ENCODE data around the gene NUAK1. TPM values are rescaled to one million over a fixed set of nuclear protein-coding genes. Genes with fewer than 3 reads are reported as not detected.

NUAK1 gene
- total RNA-seq, 2 donors from 2014 or later, result 14.0 to 16.8 TPM

DNA sequence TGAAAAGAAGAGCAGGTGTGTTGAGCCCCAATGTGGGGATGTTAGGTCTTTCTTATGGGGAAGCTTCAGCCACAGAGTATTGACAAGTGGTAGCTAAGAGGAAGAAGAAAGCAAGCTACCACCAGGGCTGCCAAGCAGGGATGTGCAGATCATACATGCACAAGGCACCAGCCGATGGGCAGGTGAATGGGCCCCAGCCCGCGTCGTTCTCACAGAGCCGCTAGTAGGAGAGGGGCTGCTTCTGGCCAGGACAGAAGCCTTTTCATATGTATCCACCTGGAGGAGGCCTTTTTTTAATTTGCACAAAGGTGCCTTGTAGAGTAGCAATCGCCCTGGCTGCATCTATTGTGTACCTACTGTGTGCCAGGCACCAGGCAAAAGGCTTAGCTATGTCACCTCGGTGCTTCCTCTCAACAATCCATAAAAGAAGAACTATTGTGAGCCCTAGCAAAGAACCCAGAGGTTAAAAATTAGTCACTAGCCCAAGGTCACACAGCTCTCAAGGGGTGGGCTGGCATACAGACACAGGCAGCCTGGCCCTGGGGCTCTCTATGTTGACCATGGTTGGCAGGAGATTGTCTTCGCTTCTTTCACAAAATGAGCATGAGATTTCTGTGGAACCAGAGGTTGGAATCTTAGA lies 8.2 kb downstream of the NUAK1 start:
- no peaks in the 10 kb centered on the region for H3K9me3 Mint-ChIP-seq
- peaks cover 93% of the 10 kb centered on the region for H3K4me1 Mint-ChIP-seq
- WGBS, 2 experiments (ENCODE audit: insufficient coverage in 1 of 2, insufficient read length in 1 of 2), result 91 to 92% methylated on average over 7 to 8 of the region's 8 CpGs
- DNase-seq, result peak; percentile 64
- no peak overlapping the region for H3K4me3 ChIP-seq (ENCODE audit: low read length)
- H3K9ac ChIP-seq (ENCODE audit: extremely low read depth, low read length, poor library complexity, severe bottlenecking), result no peak overlapping the region
- no peaks in the 10 kb centered on the region for H3K36me3 Mint-ChIP-seq (ENCODE audit: low read depth)
- H3K27me3 ChIP-seq (ENCODE audit: control insufficient read depth, insufficient read depth, low read length, poor library complexity, severe bottlenecking), result no peaks in the 10 kb centered on the region
- H3K36me3 ChIP-seq (ENCODE audit: control insufficient read depth, insufficient read depth, low read length), result peaks cover 52% of the 10 kb centered on the region
- H3K27ac ChIP-seq (ENCODE audit: low read depth, low read length), result no peak overlapping the region
- H3K4me1 ChIP-seq (ENCODE audit: control insufficient read depth, insufficient read depth, low read length), result peaks cover 51% of the 10 kb centered on the region
- H3K27ac Mint-ChIP-seq, result no peak overlapping the region
- TF ChIP-seq, protein P1, sequence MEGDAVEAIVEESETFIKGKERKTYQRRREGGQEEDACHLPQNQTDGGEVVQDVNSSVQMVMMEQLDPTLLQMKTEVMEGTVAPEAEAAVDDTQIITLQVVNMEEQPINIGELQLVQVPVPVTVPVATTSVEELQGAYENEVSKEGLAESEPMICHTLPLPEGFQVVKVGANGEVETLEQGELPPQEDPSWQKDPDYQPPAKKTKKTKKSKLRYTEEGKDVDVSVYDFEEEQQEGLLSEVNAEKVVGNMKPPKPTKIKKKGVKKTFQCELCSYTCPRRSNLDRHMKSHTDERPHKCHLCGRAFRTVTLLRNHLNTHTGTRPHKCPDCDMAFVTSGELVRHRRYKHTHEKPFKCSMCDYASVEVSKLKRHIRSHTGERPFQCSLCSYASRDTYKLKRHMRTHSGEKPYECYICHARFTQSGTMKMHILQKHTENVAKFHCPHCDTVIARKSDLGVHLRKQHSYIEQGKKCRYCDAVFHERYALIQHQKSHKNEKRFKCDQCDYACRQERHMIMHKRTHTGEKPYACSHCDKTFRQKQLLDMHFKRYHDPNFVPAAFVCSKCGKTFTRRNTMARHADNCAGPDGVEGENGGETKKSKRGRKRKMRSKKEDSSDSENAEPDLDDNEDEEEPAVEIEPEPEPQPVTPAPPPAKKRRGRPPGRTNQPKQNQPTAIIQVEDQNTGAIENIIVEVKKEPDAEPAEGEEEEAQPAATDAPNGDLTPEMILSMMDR (conservative IDR thresholded peaks at IDR 0.05), result no peak
- H3K9me3 ChIP-seq (ENCODE audit: control insufficient read depth, low read length), result no peaks in the 10 kb centered on the region
- H3K4me3 Mint-ChIP-seq, result no peak overlapping the region
- no peaks in the 10 kb centered on the region for H3K27me3 Mint-ChIP-seq (ENCODE audit: insufficient read depth)

DNA sequence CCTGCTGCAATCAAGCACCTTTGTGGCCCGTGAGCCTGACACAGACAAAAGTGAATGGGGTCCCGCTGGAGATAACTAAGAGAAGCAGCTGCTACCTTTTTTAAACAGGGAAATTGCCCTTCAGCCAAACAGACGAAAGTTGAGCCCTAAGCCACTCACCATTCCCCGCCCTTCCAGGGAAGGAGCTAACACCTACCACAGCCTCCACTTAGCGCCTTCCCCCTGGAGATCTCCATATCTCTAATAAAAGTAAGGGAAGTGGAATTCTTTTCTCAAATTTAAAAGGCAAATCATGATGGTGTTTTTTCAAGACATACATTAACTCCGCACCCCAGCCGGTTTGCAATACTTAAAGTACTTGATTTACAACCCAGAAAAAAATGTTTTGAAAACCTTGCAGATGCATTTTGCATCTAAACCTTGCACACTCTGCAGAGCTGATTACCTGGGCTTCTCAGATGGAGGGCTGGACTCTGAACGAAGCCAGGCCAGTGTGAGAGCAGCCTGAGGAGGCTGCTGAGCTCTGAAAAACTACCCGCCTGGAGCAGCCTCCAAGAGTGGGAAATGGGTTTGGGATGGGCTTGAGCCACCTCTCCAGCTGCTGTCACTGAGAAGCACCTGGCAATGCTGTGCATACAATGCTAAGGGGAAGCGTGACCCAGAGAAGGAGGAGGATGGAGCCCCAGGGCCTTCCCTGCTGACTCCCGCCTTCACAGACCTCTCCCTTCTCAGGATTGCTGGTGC lies 10.0 kb downstream of the NUAK1 start:
- no peak overlapping the region for H3K4me3 ChIP-seq (ENCODE audit: low read length)
- no peaks in the 10 kb centered on the region for H3K27me3 Mint-ChIP-seq (ENCODE audit: insufficient read depth)
- no peaks in the 10 kb centered on the region for H3K36me3 Mint-ChIP-seq (ENCODE audit: low read depth)
- peaks cover 53% of the 10 kb centered on the region for H3K36me3 ChIP-seq (ENCODE audit: control insufficient read depth, insufficient read depth, low read length)
- no peaks in the 10 kb centered on the region for H3K9me3 Mint-ChIP-seq
- WGBS, 2 experiments (ENCODE audit: insufficient coverage in 1 of 2, insufficient read length in 1 of 2), result 38 to 39% methylated on average over 5 to 10 of the region's 11 CpGs
- peaks cover 78% of the 10 kb centered on the region for H3K4me1 Mint-ChIP-seq
- no peak overlapping the region for H3K27ac ChIP-seq (ENCODE audit: low read depth, low read length)
- H3K9me3 ChIP-seq (ENCODE audit: control insufficient read depth, low read length), result no peaks in the 10 kb centered on the region
- TF ChIP-seq, protein P1 (conservative IDR thresholded peaks at IDR 0.05), result no peak
- H3K27ac Mint-ChIP-seq, result peak overlapping the region; percentile 85
- no peak overlapping the region for H3K4me3 Mint-ChIP-seq
- peaks cover 39% of the 10 kb centered on the region for H3K4me1 ChIP-seq (ENCODE audit: control insufficient read depth, insufficient read depth, low read length)
- peak; percentile 88 for DNase-seq
- no peaks in the 10 kb centered on the region for H3K27me3 ChIP-seq (ENCODE audit: control insufficient read depth, insufficient read depth, low read length, poor library complexity, severe bottlenecking)
- H3K9ac ChIP-seq (ENCODE audit: extremely low read depth, low read length, poor library complexity, severe bottlenecking), result no peak overlapping the region

DNA sequence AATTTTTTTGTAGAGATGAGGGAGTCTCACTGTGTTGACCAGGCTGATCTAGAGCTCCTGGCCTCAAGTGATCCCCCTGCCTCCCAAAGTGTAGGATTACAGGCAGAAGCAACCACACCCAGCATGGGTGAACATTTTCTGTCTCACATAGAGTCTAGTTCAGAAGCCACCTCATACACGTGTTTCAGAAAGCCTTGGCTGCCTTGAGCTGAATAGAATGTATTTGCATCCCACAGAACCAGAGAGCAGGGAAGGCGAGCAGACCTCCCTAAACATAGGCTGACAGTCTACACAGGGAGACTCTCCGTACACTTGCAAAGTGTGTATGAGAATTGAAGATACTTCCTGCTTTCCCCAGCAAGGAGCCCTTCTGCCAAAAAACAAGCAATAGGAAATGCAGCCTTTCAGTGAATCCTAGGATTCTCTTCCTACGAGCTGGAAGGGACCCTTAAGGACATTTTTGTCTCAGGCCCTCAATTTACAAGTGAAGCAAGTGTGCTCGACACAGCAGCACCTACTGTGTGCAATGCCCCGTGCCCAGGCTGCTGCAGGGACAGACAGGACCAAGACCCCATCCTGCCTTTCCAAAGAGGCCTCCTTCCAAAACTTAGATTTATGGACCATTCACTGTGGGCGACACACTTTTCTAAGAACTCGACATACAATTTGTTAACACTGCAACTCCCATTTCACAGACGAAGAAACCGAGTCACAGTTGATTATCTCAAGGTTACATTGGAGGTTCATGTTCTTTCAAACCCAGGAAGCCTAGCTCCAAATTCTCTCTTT lies 11.2 kb downstream of the NUAK1 start:
- WGBS, 2 experiments (ENCODE audit: insufficient coverage in 1 of 2, insufficient read length in 1 of 2), result 87 to 93% methylated on average over 6 to 10 of the region's 10 CpGs
- no peak overlapping the region for H3K4me3 ChIP-seq (ENCODE audit: low read length)
- H3K4me1 ChIP-seq (ENCODE audit: control insufficient read depth, insufficient read depth, low read length), result peaks cover 32% of the 10 kb centered on the region
- H3K9ac ChIP-seq (ENCODE audit: extremely low read depth, low read length, poor library complexity, severe bottlenecking), result no peak overlapping the region
- DNase-seq, result peak; percentile 61
- no peak overlapping the region for H3K27ac ChIP-seq (ENCODE audit: low read depth, low read length)
- peaks cover 52% of the 10 kb centered on the region for H3K36me3 ChIP-seq (ENCODE audit: control insufficient read depth, insufficient read depth, low read length)
- H3K9me3 Mint-ChIP-seq, result no peaks in the 10 kb centered on the region
- no peaks in the 10 kb centered on the region for H3K36me3 Mint-ChIP-seq (ENCODE audit: low read depth)
- H3K27me3 Mint-ChIP-seq (ENCODE audit: insufficient read depth), result no peaks in the 10 kb centered on the region
- no peak overlapping the region for H3K4me3 Mint-ChIP-seq
- H3K27ac Mint-ChIP-seq, result peak overlapping the region; percentile 52
- TF ChIP-seq, protein P1 (conservative IDR thresholded peaks at IDR 0.05), result peak; percentile 51
- peaks cover 68% of the 10 kb centered on the region for H3K4me1 Mint-ChIP-seq
- H3K9me3 ChIP-seq (ENCODE audit: control insufficient read depth, low read length), result no peaks in the 10 kb centered on the region
- H3K27me3 ChIP-seq (ENCODE audit: control insufficient read depth, insufficient read depth, low read length, poor library complexity, severe bottlenecking), result no peaks in the 10 kb centered on the region

All from endodermal cell (in vitro differentiated cells).